Colonic mucosa (tissue), 4 donors: ENCODE results near the gene OLIG3. TPM values are rescaled to one million over a fixed set of nuclear protein-coding genes. Genes with fewer than 3 reads are reported as not detected.

Source experiments
- DNase-seq: peaks from one replicate; pipeline ENCODE4 v3.0.0-alpha.2; 2020
- H3K27ac ChIP-seq: fragments of 200-600 bp; one replicate; pipeline ENCODE4 v1.8.0; 2021
- H3K27me3 ChIP-seq: fragments of 200-600 bp; one replicate; pipeline ENCODE4 v1.8.0; 2021
- H3K36me3 ChIP-seq: fragments of 200-600 bp; one replicate; pipeline ENCODE4 v1.8.0; 2021
- H3K4me1 ChIP-seq: fragments of 200-600 bp; one replicate; pipeline ENCODE4 v1.8.0; 2021; ENCODE audit warnings: mild to moderate bottlenecking
- H3K4me3 ChIP-seq: fragments of 200-600 bp; one replicate; pipeline ENCODE4 v1.8.0; 2021
- H3K9ac ChIP-seq, 2 donors: one replicate each; pipeline ENCODE4 v1.7.0; 2013; ENCODE audit warnings: control low read depth in 2 of 2, low read depth in 2 of 2, low read length in 2 of 2
- H3K9me3 ChIP-seq: fragments of 200-600 bp; one replicate; pipeline ENCODE4 v1.8.0; 2021
- intact Hi-C: fragments of 100-400 bp; cut with DNase I; formaldehyde crosslinking; loops from one replicate; pipeline ENCODE4 v1.14.1; 2022
- total RNA-seq, 2 donors: library from RNA; stranded (reverse); fragmentation: NEBNext Ultra II Directional in 1 of 2; extraction: Animal tissue kit (Norgen Biotek cat#: 25700) in 1 of 2; gene quantifications; one replicate each; pipeline ENCODE4 v1.2.1, GENCODE V29; 2021
- TF ChIP-seq, protein P1 (sequence below): fragments of 200-600 bp; IDR thresholded peaks from one replicate; pipeline ENCODE4 v1.8.0; 2022; ENCODE audit warnings: antibody characterized with exemption, mild to moderate bottlenecking
- donor health status: healthy.
- donor health status: DM: no; HTN: no; CAD: no.
- donor health status: DM: no; HTN: no; CAD: no.

The OLIG3 gene
- total RNA-seq, 2 donors from 2014 or later = not detected

GRCh38 chr6:137472641-137473137 is 21.5 kb downstream of the OLIG3 start:
- Histone ChIP-seq H3K4me3 (no peak overlapping the region), H3K9me3 (no peaks in the 10 kb centered on the region), H3K27me3 (no peaks in the 10 kb centered on the region), H3K4me1 (no peaks in the 10 kb centered on the region), H3K9ac (no peak overlapping the region), H3K27ac (no peak overlapping the region), H3K36me3 (no peaks in the 10 kb centered on the region)
- intact Hi-C loops = no loop called here
- TF ChIP-seq, protein P1, sequence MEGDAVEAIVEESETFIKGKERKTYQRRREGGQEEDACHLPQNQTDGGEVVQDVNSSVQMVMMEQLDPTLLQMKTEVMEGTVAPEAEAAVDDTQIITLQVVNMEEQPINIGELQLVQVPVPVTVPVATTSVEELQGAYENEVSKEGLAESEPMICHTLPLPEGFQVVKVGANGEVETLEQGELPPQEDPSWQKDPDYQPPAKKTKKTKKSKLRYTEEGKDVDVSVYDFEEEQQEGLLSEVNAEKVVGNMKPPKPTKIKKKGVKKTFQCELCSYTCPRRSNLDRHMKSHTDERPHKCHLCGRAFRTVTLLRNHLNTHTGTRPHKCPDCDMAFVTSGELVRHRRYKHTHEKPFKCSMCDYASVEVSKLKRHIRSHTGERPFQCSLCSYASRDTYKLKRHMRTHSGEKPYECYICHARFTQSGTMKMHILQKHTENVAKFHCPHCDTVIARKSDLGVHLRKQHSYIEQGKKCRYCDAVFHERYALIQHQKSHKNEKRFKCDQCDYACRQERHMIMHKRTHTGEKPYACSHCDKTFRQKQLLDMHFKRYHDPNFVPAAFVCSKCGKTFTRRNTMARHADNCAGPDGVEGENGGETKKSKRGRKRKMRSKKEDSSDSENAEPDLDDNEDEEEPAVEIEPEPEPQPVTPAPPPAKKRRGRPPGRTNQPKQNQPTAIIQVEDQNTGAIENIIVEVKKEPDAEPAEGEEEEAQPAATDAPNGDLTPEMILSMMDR = no peak
- DNase-seq = no peak

GRCh38 chr6:137471986-137472385 is 22.2 kb downstream of the OLIG3 start:
- H3K4me3 ChIP-seq = no peak overlapping the region
- H3K9ac ChIP-seq = no peak overlapping the region
- H3K27ac ChIP-seq = no peak overlapping the region
- H3K9me3 ChIP-seq = no peaks in the 10 kb centered on the region
- H3K36me3 ChIP-seq = no peaks in the 10 kb centered on the region
- TF ChIP-seq, protein P1 = no peak
- H3K4me1 ChIP-seq = no peaks in the 10 kb centered on the region
- no peaks in the 10 kb centered on the region for H3K27me3 ChIP-seq
- no peak for DNase-seq
- intact Hi-C loops = no loop called here

DNA sequence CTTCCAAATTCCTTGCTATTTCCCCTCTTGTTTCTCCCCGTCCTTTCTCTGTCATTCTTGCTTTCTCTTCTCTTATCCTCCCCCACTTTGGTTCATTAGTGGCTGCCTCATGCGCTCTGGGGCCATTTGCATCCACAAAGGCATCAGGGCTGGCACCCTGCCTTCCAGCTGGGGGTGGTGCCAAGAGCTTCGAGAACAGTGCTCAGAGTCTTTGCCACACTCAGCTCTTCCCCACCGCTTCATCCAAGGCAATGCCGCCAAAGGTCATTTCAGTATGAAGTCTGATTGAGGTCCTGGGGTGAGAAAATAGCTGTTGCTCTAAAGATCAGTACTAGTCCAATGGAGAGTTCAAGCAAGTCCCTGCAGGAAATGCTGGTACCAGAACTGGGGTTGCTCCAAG is 22.7 kb downstream of the OLIG3 start:
- H3K4me1 ChIP-seq = no peaks in the 10 kb centered on the region
- intact Hi-C loops = no loop called here
- H3K9ac ChIP-seq = no peak overlapping the region
- H3K4me3 ChIP-seq = no peak overlapping the region
- H3K27me3 ChIP-seq = no peaks in the 10 kb centered on the region
- TF ChIP-seq, protein P1 = no peak
- H3K9me3 ChIP-seq = no peaks in the 10 kb centered on the region
- no peak for DNase-seq
- H3K36me3 ChIP-seq = no peaks in the 10 kb centered on the region
- no peak overlapping the region for H3K27ac ChIP-seq

GRCh38 chr6:137467211-137467610 is 27.0 kb downstream of the OLIG3 start:
- H3K9me3 ChIP-seq = no peaks in the 10 kb centered on the region

GRCh38 chr6:137465378-137466009 is 28.7 kb downstream of the OLIG3 start:
- H3K9ac ChIP-seq = no peak overlapping the region
- no peak for DNase-seq
- no peak overlapping the region for H3K4me3 ChIP-seq
- TF ChIP-seq, protein P1 = no peak
- H3K27me3 ChIP-seq = no peaks in the 10 kb centered on the region
- intact Hi-C loops = no loop called here
- no peaks in the 10 kb centered on the region for H3K9me3 ChIP-seq
- no peaks in the 10 kb centered on the region for H3K4me1 ChIP-seq
- no peak overlapping the region for H3K27ac ChIP-seq
- no peaks in the 10 kb centered on the region for H3K36me3 ChIP-seq

More at GRCh38 chr6:137467211-137467610, 27.0 kb downstream of the OLIG3 start:
- Histone ChIP-seq H3K9ac (no peak overlapping the region), H3K27ac (no peak overlapping the region), H3K36me3 (no peaks in the 10 kb centered on the region), H3K27me3 (no peaks in the 10 kb centered on the region), H3K4me1 (no peaks in the 10 kb centered on the region), H3K4me3 (no peak overlapping the region)
- TF ChIP-seq, protein P1 = no peak
- intact Hi-C loops = no loop called here
- DNase-seq = no peak
